GM12865 (cell line): Measurements from ENCODE around the gene CFAP61.

Experiments
- DNase-seq: peaks from one replicate; pipeline ENCODE4 v3.0.0; 2010; ENCODE audit warnings: low read depth
- H3K4me3 ChIP-seq: 2 replicates; pipeline ENCODE4 v1.5.1; 2011; ENCODE audit warnings: mild to moderate bottlenecking, low read depth, low read length, control low read depth
- CTCF ChIP-seq: IDR thresholded peaks from 2 replicates; pipeline ENCODE4 v1.5.1; 2011; ENCODE audit warnings: low read length, control low read depth, low read depth, inconsistent platforms; ENCODE audit not compliant: insufficient read depth; ENCODE audit errors: missing control alignments

CFAP61 gene

GRCh38 chr20:20063941-20064702 lies 11.8 kb downstream of the CFAP61 start:
- no peak for DNase-seq
- no peak overlapping the region for H3K4me3 ChIP-seq
- TF ChIP-seq CTCF: no peak

GRCh38 chr20:20065361-20065760 lies 13.0 kb downstream of the CFAP61 start:
- no peak for TF ChIP-seq CTCF
- H3K4me3 ChIP-seq: no peak overlapping the region
- DNase-seq: no peak

- no peak overlapping the region for H3K4me3 ChIP-seq
- TF ChIP-seq CTCF: no peak
- DNase-seq: no peak
Measured at GRCh38 chr20:20070871-20071726, 18.8 kb downstream of the CFAP61 start.

- TF ChIP-seq CTCF: no peak
- H3K4me3 ChIP-seq: no peak overlapping the region
- DNase-seq: no peak
Measured at GRCh38 chr20:20073801-20074371, 21.6 kb downstream of the CFAP61 start.

DNA sequence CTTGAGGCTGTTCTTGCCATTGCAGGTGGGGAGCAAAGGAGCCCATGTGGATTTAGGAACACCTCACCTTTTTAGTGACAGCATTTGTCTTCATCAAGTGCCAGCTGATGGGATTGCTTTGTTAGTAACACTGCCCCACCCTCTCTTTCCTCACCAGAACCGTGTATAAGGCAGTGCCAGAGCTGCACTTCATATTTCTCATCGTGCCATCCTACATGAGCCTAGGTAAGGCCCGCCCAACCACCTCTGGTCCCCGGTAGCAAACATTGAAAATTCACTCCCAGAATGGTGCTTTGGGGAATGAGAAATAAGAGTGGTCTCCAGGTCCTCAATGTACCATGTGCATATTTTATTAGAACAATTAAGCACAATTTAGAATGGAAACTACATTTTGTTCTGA lies 22.7 kb downstream of the CFAP61 start:
- no peak for DNase-seq
- no peak for TF ChIP-seq CTCF
- H3K4me3 ChIP-seq: no peak overlapping the region

DNA sequence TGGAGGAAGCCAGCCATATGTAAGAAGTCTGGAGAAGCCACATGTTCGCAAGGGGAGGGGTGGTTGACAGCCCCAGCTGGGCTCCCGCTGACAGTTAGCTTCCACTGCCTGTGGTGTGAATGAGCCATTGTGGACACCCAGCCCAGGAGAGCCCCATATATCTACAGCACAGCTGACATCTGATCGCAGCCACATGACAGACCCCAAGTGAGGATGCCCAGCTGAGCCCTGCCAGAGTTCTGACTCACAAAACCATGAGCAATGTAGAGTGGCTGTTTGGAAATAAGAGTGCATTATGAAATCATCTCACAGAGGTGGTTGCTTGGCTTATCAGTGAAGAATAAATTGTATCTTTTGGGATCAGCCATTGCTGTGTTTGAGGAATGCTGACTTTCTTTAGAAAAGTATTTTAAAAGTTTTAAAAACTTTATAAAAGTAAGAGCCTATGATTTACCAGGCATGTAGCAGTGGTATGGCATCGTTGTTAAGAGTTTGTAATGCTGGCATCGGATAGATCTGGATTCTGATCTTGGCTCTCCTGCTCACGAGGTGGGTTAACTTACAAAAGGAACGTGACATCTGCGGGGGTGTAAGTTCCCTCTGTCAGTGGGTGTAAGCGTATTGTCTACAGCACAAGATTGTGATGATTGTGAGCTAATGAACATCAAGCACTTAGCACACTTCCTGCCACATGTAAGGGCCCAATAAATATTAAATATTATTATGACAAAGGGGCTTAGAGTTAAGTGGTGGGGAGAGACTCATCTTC lies 24.1 kb downstream of the CFAP61 start:
- no peak for DNase-seq
- TF ChIP-seq CTCF: no peak
- no peak overlapping the region for H3K4me3 ChIP-seq
